ENCODE measurements around the gene SRGAP3.
A peak's percentile ranks its signal among the peaks of the same experiment; 100 is the strongest.

Gene SRGAP3

GRCh38 chr3:9037144-9037711, 212.2 kb downstream of the SRGAP3 start:
- DNase-seq = no peak

- no peak for DNase-seq
Measured at GRCh38 chr3:9036404-9037131, 212.9 kb downstream of the SRGAP3 start.

GRCh38 chr3:9035961-9036360, 213.5 kb downstream of the SRGAP3 start:
- no peak for DNase-seq

- DNase-seq = no peak
Measured at GRCh38 chr3:9035473-9035872, 214.0 kb downstream of the SRGAP3 start.

- no peak for DNase-seq
Measured at GRCh38 chr3:9033867-9034266, 215.6 kb downstream of the SRGAP3 start.

- DNase-seq = no peak
Measured at GRCh38 chr3:9032231-9032777, 217.1 kb downstream of the SRGAP3 start.

- DNase-seq = no peak
Measured at GRCh38 chr3:9030034-9030433, 219.4 kb downstream of the SRGAP3 start.

GRCh38 chr3:9028134-9028533, 221.3 kb downstream of the SRGAP3 start:
- peak; percentile 11 for DNase-seq

GRCh38 chr3:9026320-9027045, 223.0 kb downstream of the SRGAP3 start:
- DNase-seq = no peak

- DNase-seq = no peak
Measured at GRCh38 chr3:9024341-9024740, 225.1 kb downstream of the SRGAP3 start.

- DNase-seq = no peak
Measured at GRCh38 chr3:9023226-9023590, 226.2 kb downstream of the SRGAP3 start.

- no peak for DNase-seq
Measured at GRCh38 chr3:9022305-9023225, 226.9 kb downstream of the SRGAP3 start.

- DNase-seq = no peak
Measured at GRCh38 chr3:9021271-9022009, 228.0 kb downstream of the SRGAP3 start.

GRCh38 chr3:9020426-9020825, 229.0 kb downstream of the SRGAP3 start:
- no peak for DNase-seq

GRCh38 chr3:9019259-9019961, 230.0 kb downstream of the SRGAP3 start:
- peak; percentile 2 for DNase-seq

- no peak for DNase-seq
Measured at GRCh38 chr3:9015250-9015649, 234.2 kb downstream of the SRGAP3 start.

- no peak for DNase-seq
Measured at GRCh38 chr3:9013782-9014563, 235.5 kb downstream of the SRGAP3 start.

- DNase-seq = no peak
Measured at GRCh38 chr3:9012521-9012920, 236.9 kb downstream of the SRGAP3 start.

- no peak for DNase-seq
Measured at GRCh38 chr3:9009976-9010545, 239.4 kb downstream of the SRGAP3 start.

Data from NCI-H2171 (cell line).